H9 (cell line): ENCODE measurements around the gene PSMA2. TPM values are rescaled to one million over a fixed set of nuclear protein-coding genes. Genes with fewer than 3 reads are reported as not detected.

ENCODE experiments used
- DNase-seq: peaks from one replicate; pipeline ENCODE4 v3.0.0-alpha.2; 2017
- H2AFZ ChIP-seq: one replicate; pipeline ENCODE4 v1.6.1; 2013; ENCODE audit warnings: mild to moderate bottlenecking, low read length, control low read depth, moderate library complexity
- H2AK5ac ChIP-seq: 2 replicates; pipeline ENCODE4 v1.6.1; 2013; ENCODE audit warnings: low read length, control low read depth, mixed read lengths; ENCODE audit not compliant: insufficient read length
- H2BK120ac ChIP-seq: one replicate; pipeline ENCODE4 v1.6.1; 2013; ENCODE audit warnings: low read depth, mild to moderate bottlenecking, low read length, control low read depth, inconsistent platforms; ENCODE audit not compliant: poor library complexity, severe bottlenecking
- H2BK12ac ChIP-seq: 2 replicates; pipeline ENCODE4 v1.6.1; 2013; ENCODE audit warnings: low read length, control low read depth, mixed read lengths, low read depth; ENCODE audit not compliant: insufficient read length
- H2BK15ac ChIP-seq: 2 replicates; pipeline ENCODE4 v1.6.1; 2013; ENCODE audit warnings: low read depth, low read length, control low read depth
- H2BK20ac ChIP-seq: one replicate; pipeline ENCODE4 v1.6.1; 2013; ENCODE audit warnings: low read depth, mild to moderate bottlenecking, low read length, control low read depth, inconsistent platforms; ENCODE audit not compliant: poor library complexity, severe bottlenecking
- H2BK5ac ChIP-seq: 2 replicates; pipeline ENCODE4 v1.6.1; 2013; ENCODE audit warnings: low read length, control low read depth, mixed read lengths; ENCODE audit not compliant: insufficient read length
- H3K14ac ChIP-seq: 2 replicates; pipeline ENCODE4 v1.6.1; 2013; ENCODE audit warnings: low read length, control low read depth; ENCODE audit not compliant: insufficient read depth
- H3K18ac ChIP-seq: 2 replicates; pipeline ENCODE4 v1.6.1; 2013; ENCODE audit warnings: low read depth, mild to moderate bottlenecking, mixed read lengths, low read length, control low read depth; ENCODE audit not compliant: insufficient read length
- H3K23ac ChIP-seq: 2 replicates; pipeline ENCODE4 v1.6.1; 2013; ENCODE audit warnings: low read length, control low read depth, mixed read lengths, low read depth; ENCODE audit not compliant: insufficient read length
- H3K23me2 ChIP-seq: 2 replicates; pipeline ENCODE4 v1.6.1; 2013; ENCODE audit warnings: low read depth, mild to moderate bottlenecking, mixed read lengths, low read length, control low read depth; ENCODE audit not compliant: insufficient read length, poor library complexity, severe bottlenecking
- H3K27ac ChIP-seq: 2 replicates; pipeline ENCODE4 v1.5.1; 2013; ENCODE audit warnings: low read length, control low read depth, mixed read lengths, low read depth; ENCODE audit not compliant: insufficient read length
- H3K27me3 ChIP-seq: 2 replicates; pipeline ENCODE4 v1.6.1; 2013; ENCODE audit warnings: low read length, control low read depth, inconsistent platforms; ENCODE audit not compliant: insufficient read depth
- H3K4ac ChIP-seq: 2 replicates; pipeline ENCODE4 v1.6.1; 2013; ENCODE audit warnings: low read depth, mild to moderate bottlenecking, control low read depth, inconsistent platforms, low read length, moderate library complexity
- H3K4me1 ChIP-seq: 2 replicates; pipeline ENCODE4 v1.6.1; 2013; ENCODE audit warnings: low read length, control low read depth, inconsistent platforms; ENCODE audit not compliant: insufficient read depth
- H3K4me2 ChIP-seq: 2 replicates; pipeline ENCODE4 v1.6.1; 2013; ENCODE audit warnings: low read length, control low read depth, mixed read lengths; ENCODE audit not compliant: insufficient read length, insufficient read depth
- H3K56ac ChIP-seq: 2 replicates; pipeline ENCODE4 v1.6.1; 2013; ENCODE audit warnings: low read depth, mild to moderate bottlenecking, mixed read lengths, low read length, control low read depth; ENCODE audit not compliant: insufficient read length
- H3K79me1 ChIP-seq: 2 replicates; pipeline ENCODE4 v1.6.1; 2013; ENCODE audit warnings: low read depth, mild to moderate bottlenecking, moderate library complexity, low read length, control low read depth, inconsistent platforms; ENCODE audit not compliant: insufficient read depth, poor library complexity, severe bottlenecking
- H3K79me2 ChIP-seq: 2 replicates; pipeline ENCODE4 v1.6.1; 2013; ENCODE audit warnings: low read length, control low read depth, inconsistent platforms; ENCODE audit not compliant: insufficient read depth
- H3K9ac ChIP-seq: 2 replicates; pipeline ENCODE4 v1.6.1; 2013; ENCODE audit warnings: low read length, control low read depth, mixed read lengths; ENCODE audit not compliant: insufficient read length; ENCODE audit errors: extremely low read depth
- H3K9me3 ChIP-seq: one replicate; pipeline ENCODE4 v1.6.1; 2013; ENCODE audit warnings: low read depth, low read length, inconsistent platforms; ENCODE audit not compliant: control insufficient read depth
- H3T11ph ChIP-seq: one replicate; pipeline ENCODE4 v1.6.1; 2013; ENCODE audit warnings: mild to moderate bottlenecking, low read length, control low read depth, inconsistent platforms
- H4K20me1 ChIP-seq: one replicate; pipeline ENCODE4 v1.6.1; 2013; ENCODE audit not compliant: control insufficient read depth, insufficient read length, insufficient read depth
- H4K5ac ChIP-seq: 2 replicates; pipeline ENCODE4 v1.6.1; 2013; ENCODE audit warnings: low read depth, mild to moderate bottlenecking, mixed read lengths, low read length, control low read depth; ENCODE audit not compliant: insufficient read length
- H4K8ac ChIP-seq: replicated peaks from 2 replicates; pipeline ENCODE4 v1.6.1; 2013; ENCODE audit warnings: low read length, control low read depth, mixed read lengths, low read depth; ENCODE audit not compliant: insufficient read length
- H4K91ac ChIP-seq: 2 replicates; pipeline ENCODE4 v1.6.1; 2013; ENCODE audit warnings: low read depth, mild to moderate bottlenecking, moderate library complexity, mixed read lengths, low read length, control low read depth; ENCODE audit not compliant: insufficient read length
- H3K27ac Mint-ChIP-seq, 3 experiments: 2 replicates in 2 of 3; 3 replicates in 1 of 3; pipeline ENCODE4 v1.8.0; 2020 to 2021; ENCODE audit warnings: mixed read lengths in 3 of 3, mild to moderate bottlenecking in 1 of 3, moderate library complexity in 1 of 3
- H3K27me3 Mint-ChIP-seq: 2 replicates; pipeline ENCODE4 v1.8.0; 2021; ENCODE audit warnings: low read depth, mild to moderate bottlenecking, moderate library complexity, mixed read lengths
- H3K36me3 Mint-ChIP-seq, 3 experiments: 2 replicates in 2 of 3; 3 replicates in 1 of 3; pipeline ENCODE4 v1.8.0; 2020 to 2021; ENCODE audit warnings: low read depth in 3 of 3, mixed read lengths in 3 of 3; ENCODE audit not compliant: insufficient read depth in 1 of 3
- H3K4me1 Mint-ChIP-seq, 2 experiments: 2 replicates each; pipeline ENCODE4 v1.8.0; 2020; ENCODE audit warnings: mixed read lengths in 2 of 2
- H3K4me3 Mint-ChIP-seq, 2 experiments: 2 replicates in 1 of 2; 3 replicates in 1 of 2; pipeline ENCODE4 v1.8.0; 2020 to 2021; ENCODE audit warnings: mild to moderate bottlenecking in 2 of 2, mixed read lengths in 2 of 2, moderate library complexity in 1 of 2
- H3K9me3 Mint-ChIP-seq, 2 experiments: 2 replicates in 1 of 2; 3 replicates in 1 of 2; pipeline ENCODE4 v1.8.0; 2020; ENCODE audit warnings: mild to moderate bottlenecking in 2 of 2, mixed read lengths in 2 of 2, moderate library complexity in 1 of 2
- WGBS: extraction: QIAGEN DNeasy Blood & Tissue Kit; methylation state at CpG from one replicate; pipeline ENCODE4 v1.1.7; 2013; ENCODE audit warnings: missing lambda C conversion rate, low lambda C conversion rate, mixed read lengths; ENCODE audit not compliant: insufficient read length; ENCODE audit errors: extremely low coverage; 5-methylcytosine and 5-hydroxymethylcytosine counted together
- total RNA-seq: library from RNA; stranded (reverse); gene quantifications from 2 replicates; pipeline ENCODE4 v1.2.1, GENCODE V29; 2021
- TF ChIP-seq, protein P1 (sequence below): fragments of 200-600 bp; sonication (generic); conservative IDR thresholded peaks from 3 replicates; pipeline ENCODE4 v1.8.0; 2021; ENCODE audit warnings: antibody characterized with exemption, mild to moderate bottlenecking

PSMA2 gene
- total RNA-seq, 1 experiment from 2014 or later = 227 TPM

DNA sequence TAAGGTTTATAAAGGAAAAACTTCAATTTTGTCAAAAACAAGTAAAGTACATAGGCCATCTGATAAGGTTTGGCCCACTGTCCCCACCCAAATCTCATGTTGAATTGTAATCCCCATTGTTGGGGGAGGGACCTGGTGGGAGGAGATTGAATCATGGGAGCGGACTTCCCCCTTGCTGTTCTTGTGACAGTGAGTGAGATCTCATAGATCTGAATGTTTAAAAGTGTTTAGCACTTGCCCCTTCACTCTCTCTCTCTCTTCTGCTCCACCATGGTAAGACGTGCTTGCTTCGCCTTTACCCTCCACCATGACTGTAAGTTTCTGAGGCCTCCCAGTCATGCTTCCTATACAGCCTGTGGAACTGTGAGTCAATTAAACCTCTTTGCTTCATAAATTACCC lies 18.4 kb upstream of the PSMA2 start:
- H3K36me3 Mint-ChIP-seq = peaks cover 2 to 5% (median 4%) of the 10 kb centered on the region in 3 experiments; a peak in 5 of 7 replicates
- peaks cover 3 to 10% of the 10 kb centered on the region in 2 experiments; a peak in 3 of 5 replicates for H3K9me3 Mint-ChIP-seq

More for the DNA sequence above, 18.4 kb upstream of the PSMA2 start:
- Mint-ChIP-seq H3K4me3 (no peak overlapping the region), H3K4me1 (peaks cover 3 to 9% of the 10 kb centered on the region in 2 experiments; a peak in 3 of 4 replicates), H3K27ac (no peak overlapping the region), H3K27me3 (no peaks in the 10 kb centered on the region)
- H4K5ac ChIP-seq = no peak overlapping the region
- no peak overlapping the region for H2AK5ac ChIP-seq
- H3K23me2 ChIP-seq = no peaks in the 10 kb centered on the region
- H3K4me2 ChIP-seq = no peak overlapping the region
- H3K18ac ChIP-seq = no peak overlapping the region
- H2BK20ac ChIP-seq = no peak overlapping the region
- H2BK15ac ChIP-seq = no peak overlapping the region
- no peaks in the 10 kb centered on the region for H3K27me3 ChIP-seq
- no peaks in the 10 kb centered on the region for H3K9me3 ChIP-seq
- H2BK12ac ChIP-seq = no peak overlapping the region
- no peak overlapping the region for H3K4ac ChIP-seq
- no peak overlapping the region for H2BK5ac ChIP-seq
- TF ChIP-seq, protein P1, sequence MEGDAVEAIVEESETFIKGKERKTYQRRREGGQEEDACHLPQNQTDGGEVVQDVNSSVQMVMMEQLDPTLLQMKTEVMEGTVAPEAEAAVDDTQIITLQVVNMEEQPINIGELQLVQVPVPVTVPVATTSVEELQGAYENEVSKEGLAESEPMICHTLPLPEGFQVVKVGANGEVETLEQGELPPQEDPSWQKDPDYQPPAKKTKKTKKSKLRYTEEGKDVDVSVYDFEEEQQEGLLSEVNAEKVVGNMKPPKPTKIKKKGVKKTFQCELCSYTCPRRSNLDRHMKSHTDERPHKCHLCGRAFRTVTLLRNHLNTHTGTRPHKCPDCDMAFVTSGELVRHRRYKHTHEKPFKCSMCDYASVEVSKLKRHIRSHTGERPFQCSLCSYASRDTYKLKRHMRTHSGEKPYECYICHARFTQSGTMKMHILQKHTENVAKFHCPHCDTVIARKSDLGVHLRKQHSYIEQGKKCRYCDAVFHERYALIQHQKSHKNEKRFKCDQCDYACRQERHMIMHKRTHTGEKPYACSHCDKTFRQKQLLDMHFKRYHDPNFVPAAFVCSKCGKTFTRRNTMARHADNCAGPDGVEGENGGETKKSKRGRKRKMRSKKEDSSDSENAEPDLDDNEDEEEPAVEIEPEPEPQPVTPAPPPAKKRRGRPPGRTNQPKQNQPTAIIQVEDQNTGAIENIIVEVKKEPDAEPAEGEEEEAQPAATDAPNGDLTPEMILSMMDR = no peak
- no peak overlapping the region for H3K23ac ChIP-seq
- no peak overlapping the region for H3K56ac ChIP-seq
- H3K79me2 ChIP-seq = no peaks in the 10 kb centered on the region
- no peaks in the 10 kb centered on the region for H3K79me1 ChIP-seq
- H4K91ac ChIP-seq = no peak overlapping the region
- no peak overlapping the region for H4K8ac ChIP-seq
- H2AFZ ChIP-seq = no peak overlapping the region
- no peak overlapping the region for H3T11ph ChIP-seq
- WGBS = no CpG with 5 or more reads among the region's 3 CpGs
- H3K9ac ChIP-seq = no peak overlapping the region
- H2BK120ac ChIP-seq = no peak overlapping the region
- H4K20me1 ChIP-seq = no peaks in the 10 kb centered on the region
- DNase-seq = no peak
- H3K4me1 ChIP-seq = no peaks in the 10 kb centered on the region
- H3K27ac ChIP-seq = no peak overlapping the region
- H3K14ac ChIP-seq = no peak overlapping the region
